Measurements from ENCODE around the gene ZNF850.
A peak's percentile ranks its signal among the peaks of the same experiment; 100 is the strongest.
"Not testable (repeated sequence)": the region's sequence is repeated elsewhere in the genome, so short reads cannot be mapped to it uniquely, and the experiment has no call there.

The ZNF850 gene

DNA sequence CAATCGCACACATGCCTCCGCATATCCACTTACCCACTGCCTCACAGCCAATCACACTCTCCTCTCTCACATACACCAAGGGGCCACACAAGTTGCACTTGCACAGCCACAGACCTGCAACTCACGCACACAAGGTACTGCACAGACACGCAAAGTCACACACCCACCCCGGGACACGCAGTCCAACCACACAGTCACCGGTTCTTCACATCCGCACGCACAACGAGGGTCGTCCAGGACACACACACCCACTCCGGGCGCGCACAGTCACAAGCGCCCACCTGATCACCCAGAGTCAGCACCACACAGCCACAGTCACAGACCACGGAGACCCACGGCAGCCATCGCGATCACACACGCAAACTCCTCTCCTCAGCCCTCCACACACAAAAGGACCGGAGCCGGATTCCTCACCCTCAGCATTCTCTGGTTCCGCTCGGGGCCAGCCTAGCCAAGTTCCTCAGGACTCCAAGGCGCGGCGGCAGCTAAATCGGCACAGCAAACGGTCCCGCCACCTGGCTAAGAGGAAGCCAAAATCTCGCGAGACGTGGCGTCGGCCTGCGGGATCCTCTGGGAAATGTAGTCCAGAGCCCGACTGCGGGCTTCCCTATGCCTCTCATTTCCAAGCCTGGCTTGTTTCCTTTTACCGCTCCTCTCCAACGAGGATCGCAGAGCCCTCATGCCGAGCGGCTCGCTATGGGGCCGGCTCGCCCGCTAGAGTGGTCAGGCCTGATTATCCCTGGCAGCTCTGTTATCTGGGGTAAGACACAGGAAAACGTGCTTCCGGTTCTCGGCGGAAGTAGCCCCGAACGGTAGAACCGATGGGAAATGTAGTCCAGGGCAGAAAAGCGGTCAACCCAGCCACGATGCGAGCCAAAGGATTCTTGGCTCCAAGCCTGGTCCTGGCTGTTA is at the start of gene ZNF850:
TSS of gene ZNF850 (minus strand) at position 497 of the 912 bp plus-strand sequence. CDS start 10,201 bp downstream, outside the sequence.
- DNase-seq (ENCODE audit: low spot score): peak; percentile 87

DNA sequence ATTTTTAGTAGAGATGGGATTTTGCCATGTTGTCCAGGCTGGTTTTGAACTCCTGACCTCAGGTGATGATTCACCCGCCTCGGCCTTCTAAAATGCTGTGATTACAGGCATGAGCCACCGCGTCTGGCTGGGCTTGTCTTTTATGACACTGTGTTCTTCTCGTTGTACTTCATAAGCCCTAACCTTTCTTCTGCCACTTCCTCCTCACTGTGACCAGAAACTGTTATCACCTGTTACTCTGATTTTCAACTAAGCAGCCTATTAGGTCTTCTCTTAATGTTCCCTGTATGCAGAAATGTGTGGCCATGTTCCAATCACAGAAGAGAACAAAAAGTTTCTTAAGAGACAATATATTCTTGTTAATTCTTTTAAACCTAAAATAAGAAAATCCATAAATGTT is 49.2 kb upstream of the ZNF850 start:
- DNase-seq (ENCODE audit: low spot score): no peak

DNA sequence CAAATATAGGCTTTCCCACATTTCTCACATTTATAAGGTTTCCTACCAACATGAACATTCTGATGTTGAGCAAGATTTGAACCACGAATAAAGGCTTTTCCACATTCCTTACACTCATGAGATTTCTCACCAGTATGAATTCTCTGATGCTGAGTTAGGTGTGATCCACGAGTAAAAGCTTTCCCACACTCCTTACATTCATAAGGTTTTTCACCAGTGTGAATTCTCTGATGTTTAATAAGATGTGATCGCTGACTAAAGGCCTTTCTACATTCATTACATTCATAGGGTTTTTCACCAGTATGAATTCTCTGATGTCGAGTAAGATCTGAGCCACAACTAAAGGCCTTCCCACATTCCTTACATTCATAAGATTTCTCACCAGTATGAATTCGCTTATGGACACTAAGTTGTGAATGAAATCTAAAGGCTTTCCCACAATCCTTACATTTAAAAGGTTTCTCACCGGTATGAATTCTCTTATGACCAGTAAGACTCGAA is 46.6 kb upstream of the ZNF850 start:
- DNase-seq (ENCODE audit: low spot score): no peak

DNA sequence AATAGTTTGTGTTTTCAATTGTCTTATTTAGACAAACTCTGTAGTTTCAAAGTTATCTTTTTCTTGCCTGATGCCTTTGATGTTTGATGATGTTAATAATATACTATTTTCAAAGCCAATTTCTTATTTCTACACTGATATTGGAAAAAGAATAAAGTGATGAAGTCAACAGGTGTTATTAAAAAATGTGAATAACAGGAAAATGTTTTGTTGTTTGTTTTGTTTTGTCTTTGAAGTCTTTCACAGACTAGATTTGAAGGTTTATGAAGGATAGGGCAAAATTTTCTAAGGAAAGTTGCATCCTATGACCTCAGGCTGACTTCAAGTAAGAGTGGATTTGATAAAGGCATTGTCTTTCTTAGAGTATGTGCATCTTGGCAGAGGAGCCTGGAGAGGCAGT is 34.4 kb upstream of the ZNF850 start:
- DNase-seq (ENCODE audit: low spot score): no peak

DNA sequence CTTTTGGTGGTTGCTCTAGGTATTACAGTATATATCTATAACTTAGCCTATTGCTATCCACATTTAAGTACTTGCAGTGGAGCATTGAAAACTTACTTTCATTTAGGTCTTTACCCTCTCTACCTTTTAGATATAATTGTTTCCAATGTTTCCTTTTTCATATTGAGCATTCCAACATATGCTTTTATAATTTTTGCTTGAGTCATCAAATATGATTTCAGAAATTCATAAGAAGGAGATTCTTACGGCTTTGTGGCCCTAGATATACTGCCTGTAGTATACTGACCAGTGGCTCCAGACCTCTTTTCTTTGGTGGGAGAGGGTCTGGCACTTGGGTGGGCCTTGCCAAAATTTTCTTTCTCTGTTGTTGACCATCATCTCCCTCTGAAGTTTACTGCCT is 32.8 kb upstream of the ZNF850 start:
- DNase-seq (ENCODE audit: low spot score): no peak

DNA sequence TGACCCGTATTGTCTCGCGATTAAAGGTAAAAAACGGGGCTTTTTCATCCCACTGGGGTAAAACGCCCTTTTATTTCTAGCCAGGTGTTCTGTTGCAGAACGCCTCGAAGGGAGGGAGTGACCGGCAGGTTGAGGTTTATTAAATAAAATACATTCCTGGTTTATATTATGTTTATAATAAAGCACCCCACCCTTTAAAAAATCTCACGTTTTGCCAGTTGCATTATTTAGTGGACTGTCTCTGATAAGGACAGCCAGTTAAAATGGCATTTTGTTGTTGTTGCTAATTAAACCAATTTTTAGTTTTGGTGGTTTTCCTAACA is 25.1 kb upstream of the ZNF850 start:
- no peak for DNase-seq (ENCODE audit: low spot score)

DNA sequence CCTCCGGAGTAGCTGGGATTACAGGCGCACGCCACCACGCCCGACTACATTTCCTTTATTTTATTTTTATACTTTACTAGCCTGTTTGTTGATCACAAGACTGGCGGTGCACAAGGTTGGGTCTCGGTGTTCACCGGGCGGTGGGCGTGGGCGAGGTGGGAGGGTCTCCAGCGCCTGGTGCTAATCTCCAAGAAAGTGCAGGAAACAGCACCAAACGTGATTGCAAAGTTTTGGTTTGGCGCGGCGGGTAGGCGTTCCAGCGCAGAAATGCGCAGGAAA is 24.0 kb upstream of the ZNF850 start:
- no peak for DNase-seq (ENCODE audit: low spot score)

DNA sequence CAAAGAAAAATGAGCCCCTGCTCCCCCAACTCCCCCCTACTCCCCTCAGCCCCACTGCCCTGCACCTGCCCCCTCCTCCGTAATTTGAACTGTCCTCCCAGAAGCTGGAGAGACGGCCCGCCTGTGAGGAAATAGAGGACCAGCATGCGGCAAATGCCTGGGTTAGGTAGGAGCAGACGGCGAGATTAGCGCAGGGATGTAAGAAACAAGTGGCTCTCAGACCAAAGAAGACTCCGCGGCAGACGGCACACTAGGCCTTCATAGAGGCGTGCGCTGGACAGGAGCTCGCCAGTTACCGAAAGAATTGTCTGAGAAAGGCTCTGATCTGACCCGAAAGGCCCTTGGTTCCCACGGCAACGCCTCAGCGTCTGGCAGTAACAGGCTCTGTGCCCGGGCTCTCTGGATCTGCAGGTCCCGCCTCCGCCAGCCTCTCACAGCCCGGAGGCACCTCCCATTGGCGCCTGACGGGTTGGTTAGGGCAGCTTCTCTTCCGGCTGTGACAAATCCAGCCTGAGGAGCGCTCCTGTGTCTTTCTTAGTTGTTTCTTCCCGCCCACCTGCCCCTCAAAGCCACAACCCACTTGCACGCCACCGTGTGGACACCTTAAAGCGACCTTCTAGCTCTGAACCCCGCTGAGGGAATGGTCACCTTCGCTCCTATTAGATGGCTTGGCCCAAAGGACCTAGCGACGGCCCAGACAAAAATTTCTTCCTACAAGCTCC is 19.0 kb upstream of the ZNF850 start:
- peak; percentile 21 for DNase-seq (ENCODE audit: low spot score)

DNA sequence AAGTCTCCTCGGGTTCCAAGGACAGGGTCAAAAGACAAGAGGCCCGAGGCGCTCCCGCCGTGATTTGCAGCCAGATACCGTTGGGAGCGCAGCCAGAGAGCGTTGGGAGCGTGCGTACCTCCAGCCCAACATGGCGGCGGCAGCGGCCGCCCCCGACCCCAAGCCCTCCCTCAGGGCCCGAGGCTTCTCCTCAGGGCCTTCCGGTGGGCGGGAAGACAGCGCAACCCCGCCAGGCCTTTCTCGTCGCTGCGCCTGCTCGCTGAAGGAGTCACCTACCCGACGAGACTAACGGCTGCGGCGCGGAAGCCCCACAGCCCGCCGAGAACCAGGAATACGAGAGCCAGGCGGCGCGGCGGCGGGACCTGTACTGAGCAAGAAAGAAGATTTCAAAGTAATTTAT is 3.2 kb upstream of the ZNF850 start:
- peak; percentile 23 for DNase-seq (ENCODE audit: low spot score)

DNA sequence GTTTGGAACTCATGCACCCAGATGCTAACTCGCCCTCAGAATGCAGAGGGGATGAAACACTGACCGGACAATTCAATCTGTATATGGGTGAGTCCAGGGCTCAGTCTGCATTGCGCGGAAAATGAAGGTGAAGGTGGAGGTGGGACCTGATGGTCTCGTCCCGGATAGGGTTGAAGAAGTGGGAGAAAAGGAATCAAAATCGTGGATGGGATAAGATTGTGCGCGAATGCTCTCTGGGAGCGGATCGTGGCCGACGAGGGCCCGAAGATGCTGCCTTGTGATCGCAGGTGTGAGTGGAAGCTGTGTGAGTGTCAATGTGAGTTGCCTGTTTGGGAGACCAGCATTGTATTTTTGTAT is 594 bp upstream of the ZNF850 start:
- no peak for DNase-seq (ENCODE audit: low spot score)

DNA sequence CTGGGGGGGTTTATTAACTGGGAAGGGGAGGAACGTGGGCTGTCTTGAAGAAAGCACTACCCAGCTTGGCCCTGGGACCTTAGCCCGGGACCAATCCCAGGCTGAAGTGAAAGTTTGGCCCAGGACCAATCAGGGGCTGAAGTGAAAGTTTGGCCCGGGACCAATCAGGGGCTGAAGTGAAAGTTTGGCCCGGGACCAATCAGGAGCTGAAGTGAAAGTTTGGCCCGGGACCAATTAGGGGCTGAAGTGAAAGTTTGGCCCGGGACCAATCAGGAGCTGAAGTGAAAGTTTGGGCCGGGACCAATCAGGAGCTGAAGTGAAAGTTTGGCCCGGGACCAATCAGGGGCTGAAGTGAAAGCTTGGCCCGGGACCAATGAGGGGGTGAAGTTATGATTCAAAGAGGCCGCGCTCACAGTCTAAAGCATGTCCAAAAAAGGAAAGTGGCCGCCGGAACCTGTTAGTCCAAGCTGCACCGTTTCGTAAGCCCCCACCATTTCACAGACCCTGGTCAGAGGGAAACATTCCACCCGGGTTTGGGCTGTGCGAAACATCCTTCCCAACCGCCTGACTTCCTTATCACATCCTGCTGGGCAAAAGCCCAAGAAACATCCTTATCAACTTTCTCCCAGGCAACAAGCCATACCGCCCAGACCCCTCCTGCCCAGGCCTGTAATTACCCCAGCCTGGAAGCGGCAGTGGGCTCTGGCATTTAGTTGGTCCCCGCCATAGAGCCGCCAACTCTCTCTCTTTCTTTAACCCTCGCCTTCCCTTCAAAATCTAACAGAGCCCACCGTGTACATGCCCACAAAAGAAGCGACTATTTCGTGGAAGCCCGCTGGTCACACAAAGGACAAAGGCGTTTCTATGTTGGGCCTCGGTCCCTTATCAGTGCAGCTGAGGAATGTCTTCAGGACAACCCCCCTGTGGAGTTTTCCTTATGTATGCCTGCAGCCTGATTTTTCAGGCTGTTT is 1.1 kb downstream of the ZNF850 start:
- DNase-seq (ENCODE audit: low spot score): peak; percentile 59

DNA sequence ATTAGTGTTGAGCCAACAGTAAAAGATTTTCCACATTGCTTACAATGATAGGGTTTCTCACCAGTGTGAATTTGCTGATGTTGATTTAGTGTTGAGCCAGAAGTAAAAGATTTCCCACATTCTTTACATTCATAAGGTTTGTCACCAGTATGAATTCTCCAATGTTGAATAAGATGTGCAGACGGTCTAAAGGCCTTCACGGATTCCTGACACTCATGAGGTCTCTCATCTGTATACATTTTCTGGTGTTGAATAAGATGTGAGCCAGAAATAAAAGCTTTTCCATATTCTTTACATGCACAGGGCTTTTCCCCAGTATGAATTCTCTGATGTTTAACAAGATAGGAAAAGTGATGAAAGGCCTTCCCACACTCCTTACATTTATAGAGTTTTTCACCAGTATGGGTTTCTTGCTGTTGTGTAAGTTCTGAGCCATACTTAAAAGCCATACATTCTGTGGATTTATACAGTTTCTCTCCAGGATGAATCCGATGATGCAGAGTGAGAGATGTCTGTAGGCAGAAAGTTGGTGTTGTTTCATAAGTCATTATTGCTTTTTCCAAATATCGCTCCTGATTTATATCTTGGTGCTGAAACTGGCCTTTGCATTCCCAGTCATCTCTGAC is 22.4 kb downstream of the ZNF850 start:
- DNase-seq (ENCODE audit: low spot score): no peak

DNA sequence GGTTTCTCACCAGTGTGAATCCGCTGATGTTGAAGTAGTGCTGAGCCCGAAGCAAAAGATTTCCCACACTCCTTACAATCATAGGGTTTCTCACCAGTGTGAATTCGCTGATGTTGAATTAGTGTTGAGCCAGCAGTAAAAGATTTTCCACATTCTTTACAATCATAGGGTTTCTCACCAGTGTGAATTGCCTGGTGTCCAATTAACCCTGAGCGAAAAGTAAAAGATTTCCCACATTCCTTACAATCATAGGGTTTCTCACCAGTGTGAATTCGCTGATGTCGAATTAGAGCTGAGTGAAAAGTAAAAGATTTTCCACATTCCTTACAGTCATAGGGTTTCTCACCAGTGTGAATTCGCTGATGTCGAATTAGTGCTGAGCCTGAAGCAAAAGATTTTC is 23.0 kb downstream of the ZNF850 start:
- DNase-seq (ENCODE audit: low spot score): not testable (repeated sequence)

DNA sequence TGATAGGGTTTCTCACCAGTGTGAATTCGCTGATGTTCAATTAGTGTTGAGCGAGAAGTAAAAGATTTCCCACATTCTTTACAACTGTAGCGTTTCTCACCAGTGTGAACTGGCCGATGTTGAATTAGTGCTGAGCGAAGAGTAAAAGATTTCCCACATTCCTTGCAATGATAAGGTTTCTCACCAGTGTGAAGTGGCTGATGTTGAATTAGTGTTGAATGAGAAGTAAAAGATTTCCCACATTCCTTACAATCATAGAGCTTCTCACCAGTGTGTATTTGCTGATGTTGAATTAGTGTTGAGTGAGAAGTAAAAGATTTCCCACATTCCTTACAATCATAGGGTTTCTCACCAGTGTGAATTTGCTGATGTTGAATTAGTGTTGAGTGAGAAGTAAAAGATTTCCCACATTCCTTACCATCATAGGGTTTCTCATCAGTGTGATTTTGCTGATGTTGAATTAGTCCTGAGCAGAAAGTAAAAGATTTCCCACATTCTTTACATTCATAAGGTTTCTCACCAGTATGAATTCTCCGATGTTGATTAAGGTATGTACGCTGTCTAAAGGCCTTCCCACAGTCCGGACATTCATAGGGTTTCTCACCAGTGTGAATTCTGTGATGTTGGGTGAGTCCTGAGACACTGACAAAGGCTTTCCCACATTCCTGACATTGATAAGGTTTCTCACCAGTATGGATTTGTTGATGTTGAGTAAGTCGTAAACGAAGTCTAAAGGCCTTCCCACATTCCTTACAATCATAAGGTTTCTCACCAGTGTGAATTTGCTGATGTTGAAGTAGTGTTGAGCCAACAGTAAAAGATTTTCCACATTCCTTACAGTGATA is 24.0 kb downstream of the ZNF850 start:
- no peak for DNase-seq (ENCODE audit: low spot score)

DNA sequence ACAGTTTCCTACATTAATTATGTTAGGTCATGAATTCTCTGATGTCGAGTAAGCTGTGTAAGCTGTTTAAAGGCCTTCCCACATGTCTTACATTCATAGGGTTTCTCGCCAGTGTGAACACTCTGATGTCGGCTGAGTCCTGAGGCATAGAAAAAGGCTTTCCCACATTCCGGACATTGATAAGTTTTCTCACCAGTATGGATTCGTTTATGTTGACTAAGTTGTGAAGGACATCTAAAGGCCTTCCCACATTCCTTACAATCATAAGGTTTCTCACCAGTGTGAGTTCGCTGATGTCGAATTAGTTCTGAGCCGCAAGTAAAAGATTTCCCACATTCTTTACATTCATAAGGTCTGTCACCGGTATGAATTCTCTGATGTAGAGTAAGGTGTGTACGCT is 24.9 kb downstream of the ZNF850 start:
- DNase-seq (ENCODE audit: low spot score): no peak

DNA sequence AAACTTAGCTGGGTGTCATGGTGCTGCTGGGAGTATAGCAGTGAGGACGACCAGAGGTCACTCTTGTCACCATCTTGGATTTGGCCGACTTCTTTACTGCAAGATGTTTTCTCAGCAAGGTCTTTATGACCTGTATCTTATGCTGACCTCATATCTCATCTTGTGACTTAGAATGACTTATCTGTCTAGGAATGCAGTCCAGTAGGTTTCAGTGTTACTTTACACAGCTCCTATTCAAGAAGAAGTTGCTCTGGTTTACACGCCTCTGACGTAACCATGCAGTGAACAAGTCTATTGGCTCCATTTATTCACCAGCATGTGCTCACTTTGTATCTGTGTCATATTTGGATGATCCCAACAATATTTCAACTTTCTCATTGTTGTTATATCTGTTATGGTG is 26.7 kb downstream of the ZNF850 start:
- DNase-seq (ENCODE audit: low spot score): no peak

DNA sequence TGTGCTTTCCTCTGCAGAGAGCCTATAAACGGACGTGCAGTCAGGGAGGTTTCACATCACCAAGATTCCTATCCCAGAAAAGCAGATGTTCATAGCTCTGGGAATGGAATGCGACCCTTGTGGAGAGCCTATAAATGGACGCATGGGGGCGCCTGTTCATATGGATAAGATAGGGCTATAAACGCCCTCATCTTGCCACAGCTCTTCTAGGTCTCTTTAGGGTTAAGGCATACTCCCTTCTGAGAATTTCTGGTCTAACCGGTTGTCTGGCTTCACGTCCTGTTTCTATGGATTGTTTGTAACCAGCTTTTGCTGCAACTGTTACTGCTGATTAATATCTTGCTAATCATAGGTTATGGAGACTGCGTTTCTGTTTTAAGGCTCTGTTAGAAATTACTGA is 36.4 kb downstream of the ZNF850 start:
- not testable (repeated sequence) for DNase-seq (ENCODE audit: low spot score)

DNA sequence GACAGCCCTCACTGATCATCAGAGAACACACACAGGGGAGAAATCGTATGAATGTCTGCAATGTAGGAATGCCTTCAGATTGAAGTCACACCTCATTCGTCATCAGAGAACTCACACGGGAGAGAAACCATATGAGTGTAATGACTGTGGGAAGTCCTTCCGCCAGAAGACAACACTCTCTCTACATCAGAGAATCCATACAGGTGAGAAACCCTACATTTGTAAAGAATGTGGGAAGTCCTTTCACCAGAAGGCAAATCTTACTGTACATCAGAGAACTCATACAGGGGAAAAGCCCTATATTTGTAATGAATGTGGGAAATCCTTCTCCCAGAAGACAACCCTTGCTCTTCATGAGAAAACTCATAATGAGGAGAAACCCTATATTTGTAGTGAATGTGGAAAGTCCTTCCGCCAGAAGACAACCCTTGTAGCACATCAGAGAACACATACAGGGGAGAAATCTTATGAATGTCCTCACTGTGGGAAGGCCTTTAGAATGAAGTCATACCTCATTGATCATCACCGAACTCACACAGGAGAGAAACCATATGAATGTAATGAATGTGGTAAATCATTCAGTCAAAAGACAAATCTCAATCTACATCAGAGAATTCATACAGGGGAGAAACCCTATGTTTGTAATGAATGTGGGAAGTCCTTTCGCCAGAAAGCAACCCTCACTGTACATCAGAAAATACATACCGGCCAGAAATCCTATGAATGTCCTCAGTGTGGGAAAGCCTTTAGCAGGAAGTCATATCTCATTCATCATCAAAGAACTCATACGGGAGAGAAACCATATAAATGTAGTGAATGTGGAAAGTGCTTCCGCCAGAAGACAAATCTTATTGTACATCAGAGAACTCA is 52.7 kb downstream of the ZNF850 start:
- no peak for DNase-seq (ENCODE audit: low spot score)

DNA sequence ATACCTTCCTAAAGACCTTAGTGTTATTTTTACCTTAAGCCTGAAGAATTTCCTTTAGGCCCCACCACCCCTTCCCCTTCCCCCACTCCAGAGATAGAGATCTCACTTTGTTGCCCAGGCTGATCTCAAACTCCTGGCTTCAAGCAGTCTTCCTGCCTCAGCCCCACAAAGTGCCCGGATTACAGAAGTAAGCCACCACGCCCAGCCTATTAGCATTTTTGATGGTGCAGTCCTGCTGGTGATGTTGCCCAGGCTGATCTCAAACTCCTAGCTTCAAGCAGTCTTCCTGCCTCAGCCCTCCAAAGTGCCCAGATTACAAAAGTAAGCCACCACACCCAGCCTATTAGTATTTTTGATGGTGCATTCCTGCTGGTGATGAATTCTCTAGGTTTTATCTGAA is 63.2 kb downstream of the ZNF850 start:
- no peak for DNase-seq (ENCODE audit: low spot score)

DNA sequence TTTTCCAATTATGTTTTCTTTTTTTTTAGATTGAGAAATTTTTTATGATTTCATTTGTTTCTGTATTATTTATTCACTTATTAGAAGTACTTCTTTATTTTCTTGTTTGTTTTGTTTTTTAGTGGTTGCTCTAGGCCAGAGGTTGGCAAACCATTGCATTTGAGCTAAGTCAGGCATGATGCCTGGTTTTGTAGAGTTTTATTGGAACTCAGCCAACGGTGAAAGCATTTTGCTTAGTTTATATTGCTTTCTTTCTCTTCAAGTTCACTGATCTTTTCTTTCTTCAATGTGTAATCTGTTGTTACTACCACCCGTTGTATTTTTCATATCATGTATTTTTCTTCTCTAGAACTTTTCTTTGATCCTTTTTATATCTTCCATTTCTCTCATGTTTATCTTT is 65.5 kb downstream of the ZNF850 start:
- DNase-seq (ENCODE audit: low spot score): no peak
